Measurements from ENCODE around the gene RCOR1. TPM values are rescaled to one million over a fixed set of nuclear protein-coding genes. Genes with fewer than 3 reads are reported as not detected.
"Not testable (repeated sequence)": the region's sequence is repeated elsewhere in the genome, so short reads cannot be mapped to it uniquely, and the experiment has no call there.

RCOR1 gene
- total and polyA plus RNA-seq, 9 donors = 7.2 to 22.3 (median 18.3) TPM

DNA sequence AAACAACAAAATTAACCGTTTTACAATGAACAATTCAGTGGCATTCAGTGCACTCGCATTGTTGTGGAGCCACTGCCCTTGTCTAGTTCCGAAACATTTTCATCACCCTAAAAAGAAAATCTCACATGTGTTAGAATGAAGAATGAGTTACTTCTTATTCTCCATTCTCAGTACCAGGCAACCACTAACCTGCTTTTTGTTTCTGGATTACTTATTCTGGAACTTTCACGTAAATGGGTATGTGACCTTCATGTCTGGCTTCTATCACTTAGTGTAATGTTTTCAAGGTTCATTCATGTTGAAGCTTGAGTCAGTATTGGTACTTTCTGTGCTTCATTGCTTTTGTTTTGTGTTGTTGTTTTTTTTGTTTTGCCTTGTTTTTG lies 15.6 kb downstream of the RCOR1 start:
- intact Hi-C loops (cut with DNase I) = no loop called here
- no peaks in the 10 kb centered on the region for H3K9me3 ChIP-seq
- H3K4me3 ChIP-seq = no peak overlapping the region
- no peaks in the 10 kb centered on the region for H3K36me3 ChIP-seq
- TF ChIP-seq, protein P1, sequence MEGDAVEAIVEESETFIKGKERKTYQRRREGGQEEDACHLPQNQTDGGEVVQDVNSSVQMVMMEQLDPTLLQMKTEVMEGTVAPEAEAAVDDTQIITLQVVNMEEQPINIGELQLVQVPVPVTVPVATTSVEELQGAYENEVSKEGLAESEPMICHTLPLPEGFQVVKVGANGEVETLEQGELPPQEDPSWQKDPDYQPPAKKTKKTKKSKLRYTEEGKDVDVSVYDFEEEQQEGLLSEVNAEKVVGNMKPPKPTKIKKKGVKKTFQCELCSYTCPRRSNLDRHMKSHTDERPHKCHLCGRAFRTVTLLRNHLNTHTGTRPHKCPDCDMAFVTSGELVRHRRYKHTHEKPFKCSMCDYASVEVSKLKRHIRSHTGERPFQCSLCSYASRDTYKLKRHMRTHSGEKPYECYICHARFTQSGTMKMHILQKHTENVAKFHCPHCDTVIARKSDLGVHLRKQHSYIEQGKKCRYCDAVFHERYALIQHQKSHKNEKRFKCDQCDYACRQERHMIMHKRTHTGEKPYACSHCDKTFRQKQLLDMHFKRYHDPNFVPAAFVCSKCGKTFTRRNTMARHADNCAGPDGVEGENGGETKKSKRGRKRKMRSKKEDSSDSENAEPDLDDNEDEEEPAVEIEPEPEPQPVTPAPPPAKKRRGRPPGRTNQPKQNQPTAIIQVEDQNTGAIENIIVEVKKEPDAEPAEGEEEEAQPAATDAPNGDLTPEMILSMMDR (IDR thresholded peaks at IDR 0.05) = no peak
- TF ChIP-seq EP300 (IDR thresholded peaks at IDR 0.05) (no peak), POLR2A (IDR thresholded peaks at IDR 0.05) (no peak)
- H3K27ac ChIP-seq = no peak overlapping the region
- peaks cover 7% of the 10 kb centered on the region for H3K4me1 ChIP-seq (ENCODE audit: insufficient read depth)
- DNase-seq = no peak
- H3K27me3 ChIP-seq = no peaks in the 10 kb centered on the region
- WGBS, 3 donors = 82 to 85% (median 82%) methylated on average over 4 of the region's 4 CpGs

DNA sequence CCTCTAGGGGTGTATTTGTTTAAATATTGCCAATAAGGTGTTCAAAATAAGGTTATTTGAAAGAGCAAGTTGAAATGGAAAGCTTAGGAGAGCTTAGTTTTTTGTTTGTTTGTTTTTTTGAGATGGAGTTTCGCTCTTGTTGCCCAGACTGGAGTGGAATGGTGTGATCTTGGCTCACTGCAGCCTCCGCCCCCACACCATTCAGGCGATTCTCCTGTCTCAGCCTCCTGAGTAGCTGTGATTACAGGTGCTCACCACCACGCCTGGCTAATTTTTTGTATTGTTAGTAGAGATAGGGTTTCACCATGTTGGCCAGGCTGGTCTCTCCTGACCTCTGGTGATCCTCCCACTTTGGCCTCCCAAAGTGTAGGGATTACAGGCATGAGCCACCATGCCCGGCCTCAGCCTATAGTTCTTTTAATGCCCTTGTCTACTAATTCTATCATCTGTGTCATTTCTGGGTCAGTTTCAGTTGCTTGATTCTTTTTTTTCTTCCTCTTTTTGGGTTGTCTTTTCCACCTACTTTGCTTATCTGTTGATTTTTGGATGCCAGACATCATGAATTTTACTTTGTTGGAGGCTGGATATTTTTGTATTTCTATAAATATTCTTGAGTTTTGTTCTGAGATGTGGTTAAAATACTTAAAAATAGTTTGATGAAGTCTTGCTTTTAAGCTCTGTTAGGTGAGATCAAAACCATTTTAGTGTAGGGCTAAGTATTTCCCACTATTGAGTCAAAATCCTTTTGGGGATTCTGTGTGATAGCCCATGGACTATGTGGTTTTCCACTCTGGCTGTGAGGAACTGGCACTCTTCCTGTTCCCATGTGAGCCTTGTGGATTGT lies 18.7 kb downstream of the RCOR1 start:
- no peaks in the 10 kb centered on the region for H3K9me3 ChIP-seq
- no peaks in the 10 kb centered on the region for H3K36me3 ChIP-seq
- no peaks in the 10 kb centered on the region for H3K27me3 ChIP-seq
- no peak overlapping the region for H3K4me3 ChIP-seq
- H3K27ac ChIP-seq = no peak overlapping the region
- intact Hi-C loops (cut with DNase I) = no loop called here
- H3K4me1 ChIP-seq (ENCODE audit: insufficient read depth) = peaks cover 2% of the 10 kb centered on the region
- 74 to 81% (median 75%) methylated on average over 5 of the region's 5 CpGs for WGBS, 3 donors
- no peak for DNase-seq
- no peak for TF ChIP-seq POLR2A (IDR thresholded peaks at IDR 0.05)

DNA sequence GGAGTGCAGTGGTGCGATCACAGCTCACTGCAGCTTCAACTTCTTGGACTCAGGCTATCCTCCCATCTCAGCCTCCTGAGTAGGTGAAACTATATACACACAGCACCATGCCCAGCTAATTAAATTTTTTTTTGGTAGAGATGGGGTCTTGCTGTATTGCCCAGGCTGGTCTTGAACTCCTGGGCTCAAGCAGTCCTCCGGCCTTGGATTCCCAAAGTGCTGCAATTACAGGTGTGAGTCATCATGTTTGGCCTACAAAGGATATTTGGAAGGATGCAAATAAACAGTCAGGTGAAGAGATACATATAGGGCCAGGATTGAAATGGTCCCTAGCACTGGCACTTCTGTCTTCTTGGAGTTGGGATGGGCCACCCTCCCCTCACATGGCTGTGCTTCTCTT lies 23.9 kb downstream of the RCOR1 start:
- Histone ChIP-seq H3K27ac (no peak overlapping the region), H3K4me1 (ENCODE audit: insufficient read depth) (peaks cover 2% of the 10 kb centered on the region), H3K36me3 (no peaks in the 10 kb centered on the region), H3K4me3 (no peak overlapping the region), H3K27me3 (no peaks in the 10 kb centered on the region), H3K9me3 (no peaks in the 10 kb centered on the region)
- intact Hi-C loops (cut with DNase I) = no loop called here
- TF ChIP-seq EP300 (IDR thresholded peaks at IDR 0.05) (no peak), POLR2A (IDR thresholded peaks at IDR 0.05) (no peak)
- TF ChIP-seq, protein P1 (IDR thresholded peaks at IDR 0.05) = no peak
- DNase-seq = no peak
- WGBS, 3 donors = 94 to 100% (median 98%) methylated on average over 2 of the region's 2 CpGs

DNA sequence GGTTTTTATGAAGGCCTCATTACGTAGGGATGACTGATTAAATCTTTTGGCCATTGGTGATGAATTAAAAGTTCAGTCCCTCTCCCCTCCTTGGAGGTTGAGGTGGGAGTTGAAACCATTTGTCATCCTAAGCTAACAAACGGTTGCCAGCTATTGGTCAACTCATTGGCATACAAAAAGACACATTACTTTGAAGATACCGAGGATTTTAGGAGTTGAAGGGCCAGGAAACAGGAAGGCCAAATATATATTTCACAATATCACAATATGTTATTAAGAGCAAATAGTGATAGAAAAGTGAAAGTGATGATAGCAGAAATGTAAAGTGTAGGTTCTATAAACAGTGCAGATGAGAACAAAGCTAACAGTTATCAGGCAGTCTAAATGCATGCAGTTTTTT lies 24.4 kb downstream of the RCOR1 start:
- H3K27me3 ChIP-seq = no peaks in the 10 kb centered on the region
- TF ChIP-seq, protein P1 (IDR thresholded peaks at IDR 0.05) = no peak
- TF ChIP-seq EP300 (IDR thresholded peaks at IDR 0.05) (no peak), POLR2A (IDR thresholded peaks at IDR 0.05) (no peak)
- 45 to 53% (median 47%) methylated on average over 3 of the region's 3 CpGs for WGBS, 3 donors
- H3K27ac ChIP-seq = no peak overlapping the region
- peaks cover 2% of the 10 kb centered on the region for H3K4me1 ChIP-seq (ENCODE audit: insufficient read depth)
- H3K36me3 ChIP-seq = no peaks in the 10 kb centered on the region
- H3K9me3 ChIP-seq = no peaks in the 10 kb centered on the region
- H3K4me3 ChIP-seq = no peak overlapping the region
- no peak for DNase-seq
- intact Hi-C loops (cut with DNase I) = no loop called here

DNA sequence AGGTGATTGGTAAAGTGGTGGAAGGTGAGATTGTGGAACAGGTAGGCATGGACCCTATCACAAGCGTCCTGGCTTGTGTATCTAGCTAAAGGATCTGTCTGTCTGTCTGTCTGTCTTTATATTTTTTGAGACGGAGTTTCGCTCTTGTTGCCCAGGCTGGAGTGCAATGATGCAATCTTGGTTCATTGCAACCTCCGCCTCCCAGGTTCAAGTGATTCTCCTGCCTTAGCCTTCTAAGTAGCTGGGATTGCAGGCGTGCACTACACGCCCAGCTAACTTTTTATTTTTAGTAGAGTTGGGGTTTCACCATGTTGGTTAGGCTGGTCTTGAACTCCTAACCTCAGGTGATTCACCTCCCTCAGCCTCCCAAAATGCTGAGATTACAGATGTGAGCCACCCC lies 26.6 kb downstream of the RCOR1 start:
- WGBS, 3 donors = 94 to 96% (median 96%) methylated on average over 6 of the region's 6 CpGs

More for the DNA sequence above, 26.6 kb downstream of the RCOR1 start:
- H3K9me3 ChIP-seq; intact Hi-C loops (cut with DNase I); H3K4me3 ChIP-seq; H3K4me1 ChIP-seq (ENCODE audit: insufficient read depth); H3K27ac ChIP-seq; DNase-seq; H3K27me3 ChIP-seq; H3K36me3 ChIP-seq: not testable (repeated sequence)

Data from ovary (tissue), 9 donors.